Activated T-cell treated with anti-CD3 and anti-CD28 coated beads, Interleukin-2, amount 50 U/mL, for 1 hour (primary cell): ENCODE data around the gene MTSS2.

Source experiments
- DNase-seq: peaks from one replicate; pipeline ENCODE4 v3.0.0-alpha.2; 2020

MTSS2 gene

GRCh38 chr16:70713824-70714223 lies 28.0 kb upstream of the MTSS2 start:
- DNase-seq: no peak

- no peak for DNase-seq
Observed at GRCh38 chr16:70713342-70713741, 27.5 kb upstream of the MTSS2 start.

- DNase-seq: no peak
Observed at GRCh38 chr16:70712942-70713341, 27.1 kb upstream of the MTSS2 start.

GRCh38 chr16:70712359-70712758 lies 26.5 kb upstream of the MTSS2 start:
- DNase-seq: no peak

- DNase-seq: no peak
Observed at GRCh38 chr16:70711211-70712031, 25.6 kb upstream of the MTSS2 start.

GRCh38 chr16:70710422-70711210 lies 24.8 kb upstream of the MTSS2 start:
- DNase-seq: no peak

- no peak for DNase-seq
Observed at GRCh38 chr16:70709942-70710341, 24.1 kb upstream of the MTSS2 start.

- DNase-seq: no peak
Observed at GRCh38 chr16:70709457-70709856, 23.6 kb upstream of the MTSS2 start.

- no peak for DNase-seq
Observed at GRCh38 chr16:70708366-70709246, 22.8 kb upstream of the MTSS2 start.

- no peak for DNase-seq
Observed at GRCh38 chr16:70706948-70707465, 21.2 kb upstream of the MTSS2 start.

- DNase-seq: no peak
Observed at GRCh38 chr16:70705056-70705455, 19.2 kb upstream of the MTSS2 start.

- no peak for DNase-seq
Observed at GRCh38 chr16:70704586-70704985, 18.7 kb upstream of the MTSS2 start.

GRCh38 chr16:70703835-70704381 lies 18.1 kb upstream of the MTSS2 start:
- no peak for DNase-seq

- no peak for DNase-seq
Observed at GRCh38 chr16:70703041-70703834, 17.4 kb upstream of the MTSS2 start.

GRCh38 chr16:70702624-70703023 lies 16.8 kb upstream of the MTSS2 start:
- DNase-seq: no peak

- no peak for DNase-seq
Observed at GRCh38 chr16:70701998-70702397, 16.1 kb upstream of the MTSS2 start.

- DNase-seq: no peak
Observed at GRCh38 chr16:70701596-70701995, 15.7 kb upstream of the MTSS2 start.

GRCh38 chr16:70701036-70701435 lies 15.2 kb upstream of the MTSS2 start:
- DNase-seq: no peak

- DNase-seq: no peak
Observed at GRCh38 chr16:70700101-70701020, 14.5 kb upstream of the MTSS2 start.

GRCh38 chr16:70699696-70700095 lies 13.8 kb upstream of the MTSS2 start:
- no peak for DNase-seq

- no peak for DNase-seq
Observed at GRCh38 chr16:70698901-70699300, 13.0 kb upstream of the MTSS2 start.
